GM21526 (cell line): ENCODE measurements around the gene DLL1.

Experiments used
- ATAC-seq: cut with Tn5 transposase; IDR thresholded peaks from one replicate; pipeline ENCODE4 v1.9.1; 2021; ENCODE audit warnings: moderate library complexity; ENCODE audit not compliant: unreplicated experiment, low FRiP score

DLL1 gene

DNA sequence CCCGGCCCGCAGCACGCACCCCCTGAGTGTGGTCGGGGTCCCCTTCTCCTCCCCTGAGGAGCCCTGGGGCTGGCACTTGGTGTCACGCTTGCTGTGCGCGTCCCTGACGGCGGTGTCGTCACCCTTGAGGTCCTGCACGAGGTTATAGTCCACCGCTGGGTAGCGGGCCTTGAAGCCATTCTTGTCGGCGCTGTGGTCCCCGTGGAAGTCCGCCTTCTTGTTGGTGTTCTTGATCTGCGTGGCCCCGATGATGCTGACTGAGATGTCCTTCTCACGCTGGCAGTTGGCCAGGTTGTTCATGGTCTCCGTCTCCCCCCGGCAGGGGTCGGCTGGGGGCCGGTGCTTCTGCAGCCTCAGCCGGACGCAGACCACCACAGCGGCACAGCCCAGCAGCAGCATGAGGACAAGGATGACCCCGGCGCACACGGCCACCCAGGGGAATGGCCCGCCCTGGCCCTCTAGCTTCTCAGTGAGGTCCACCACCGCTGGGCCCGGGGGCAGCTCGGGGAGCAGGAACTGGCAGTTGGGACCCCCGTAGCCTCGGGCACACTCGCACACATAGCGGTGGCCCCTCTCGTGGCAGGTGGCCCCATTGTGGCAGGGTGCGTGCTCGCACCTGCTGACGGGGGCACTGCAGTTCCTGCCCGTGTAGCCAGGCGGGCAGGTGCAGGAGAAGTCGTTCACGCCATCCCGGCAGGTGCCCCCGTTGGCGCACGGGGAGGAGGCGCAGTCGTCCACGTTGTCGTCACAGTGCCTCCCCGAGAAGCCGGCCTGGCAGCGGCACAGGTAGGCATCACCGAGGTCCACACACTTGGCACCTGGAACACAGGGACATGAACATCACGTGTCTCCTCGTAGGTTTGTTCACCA is 7.4 kb downstream of the DLL1 start:
- no peak for ATAC-seq

DNA sequence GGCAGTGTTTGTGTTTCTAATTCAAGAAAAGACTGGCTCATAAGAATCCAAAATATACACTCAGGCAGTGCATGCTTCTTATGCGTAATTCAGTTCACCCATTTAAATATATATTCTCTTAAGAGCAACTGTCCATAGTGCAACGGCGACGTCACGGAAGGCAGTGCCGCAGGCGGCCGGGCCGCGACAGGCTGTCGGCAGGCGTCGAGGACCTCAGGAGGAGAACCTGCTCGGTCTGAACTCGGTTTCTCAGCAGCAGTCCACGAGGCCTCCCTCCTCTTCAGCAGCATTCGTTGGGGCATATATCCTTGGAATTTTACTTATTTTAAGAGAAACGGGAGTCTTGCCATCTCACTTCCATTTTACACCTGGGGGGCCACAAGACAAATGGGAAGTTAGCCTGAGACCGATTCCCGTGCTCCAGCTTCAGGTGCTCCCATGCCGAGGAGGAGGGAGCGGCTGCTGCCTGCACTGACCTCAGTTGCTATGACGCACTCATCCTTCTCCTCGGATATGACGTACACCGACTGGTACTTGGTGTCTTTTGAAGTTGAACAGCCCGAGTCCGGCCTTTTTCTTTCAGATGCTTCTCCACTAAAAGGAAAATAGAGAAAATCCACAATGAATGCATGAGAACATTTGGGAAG is 8.2 kb downstream of the DLL1 start:
- ATAC-seq: no peak

DNA sequence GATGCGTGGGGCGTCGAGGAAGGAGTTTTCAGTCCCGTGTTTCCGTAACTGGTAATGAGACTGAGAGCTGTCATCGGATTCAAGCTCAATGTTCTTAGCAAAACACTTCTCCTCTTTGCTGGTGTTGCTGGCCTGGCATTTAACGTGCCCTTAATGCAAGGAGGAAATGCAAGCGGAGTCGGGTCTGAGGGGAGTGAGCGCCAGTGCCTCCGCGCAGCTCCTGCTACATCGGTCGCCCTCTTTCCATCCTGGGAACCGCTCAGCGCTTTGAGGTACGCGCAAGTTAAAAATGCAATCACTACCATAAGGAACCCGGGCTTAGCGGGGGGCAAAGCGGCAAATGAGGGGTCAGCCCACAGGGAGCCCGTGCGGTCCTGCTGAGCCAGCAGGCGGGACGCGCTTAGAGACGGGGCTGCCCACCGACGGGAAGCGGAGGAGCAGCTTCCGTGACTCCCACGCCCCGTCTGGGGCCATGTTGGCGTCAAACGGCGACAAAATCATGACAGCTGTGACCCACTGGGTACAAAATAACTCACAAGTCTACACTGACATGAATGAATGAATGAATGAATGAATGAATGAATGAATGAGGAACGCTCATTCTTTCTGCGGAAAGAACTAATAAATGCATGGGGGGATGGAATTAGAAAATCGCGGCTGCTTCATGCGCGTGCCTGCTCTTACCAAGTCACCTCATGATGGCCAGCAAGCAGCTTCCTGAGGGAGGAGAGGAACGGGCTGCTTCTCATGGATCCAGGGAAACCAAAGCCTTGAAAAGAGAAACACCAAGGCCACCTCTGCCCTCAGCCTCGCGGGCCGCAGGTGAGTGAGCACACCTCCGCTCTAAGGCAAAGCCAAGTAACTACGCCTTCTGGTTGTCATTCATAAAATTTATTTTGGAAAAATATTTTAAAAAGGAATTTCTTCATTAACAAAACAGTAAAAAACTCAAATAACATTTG is 9.3 kb downstream of the DLL1 start:
- ATAC-seq: no peak

DNA sequence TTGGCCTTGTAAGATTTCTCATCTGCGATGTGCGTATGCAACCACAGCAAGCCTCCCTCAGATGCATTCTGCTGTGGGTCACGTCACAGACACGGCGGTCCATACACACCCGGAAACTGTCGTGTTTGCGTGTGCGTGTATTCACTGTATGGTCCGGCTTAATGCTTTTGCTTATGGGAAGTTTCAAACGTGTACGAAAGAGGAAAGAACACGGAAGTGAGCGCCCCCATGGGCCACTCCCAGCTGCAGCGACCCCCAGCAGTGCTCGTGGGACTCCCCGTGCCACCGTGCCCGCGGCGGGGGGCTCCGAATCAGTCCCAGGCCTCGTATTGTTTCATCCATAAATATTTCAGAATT is 10.2 kb downstream of the DLL1 start:
- no peak for ATAC-seq

- no peak for ATAC-seq
Observed at GRCh38 chr6:170279977-170280688, 10.7 kb downstream of the DLL1 start.

DNA sequence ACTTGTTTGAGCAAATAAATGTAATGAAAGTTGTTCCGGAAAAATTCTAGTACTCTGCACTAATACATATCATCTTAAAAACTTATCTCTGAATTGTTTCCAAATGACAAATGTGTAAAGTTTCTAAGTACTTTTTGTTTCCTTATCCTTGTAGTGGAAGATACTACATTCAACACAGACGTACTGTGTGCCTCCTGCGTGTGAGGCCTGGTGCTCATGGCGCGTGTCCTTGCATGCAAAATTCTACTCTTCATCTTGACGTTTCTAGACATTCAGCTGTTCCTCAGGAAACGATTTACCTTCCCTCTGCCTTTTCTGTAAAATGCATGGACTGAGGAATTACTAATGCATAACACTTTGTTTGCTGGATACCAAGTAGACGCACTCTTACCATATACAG is 11.5 kb downstream of the DLL1 start:
- ATAC-seq: no peak

GRCh38 chr6:170278743-170279094 is 12.2 kb downstream of the DLL1 start:
- no peak for ATAC-seq

- ATAC-seq: no peak
Observed at GRCh38 chr6:170277893-170278742, 12.8 kb downstream of the DLL1 start.

DNA sequence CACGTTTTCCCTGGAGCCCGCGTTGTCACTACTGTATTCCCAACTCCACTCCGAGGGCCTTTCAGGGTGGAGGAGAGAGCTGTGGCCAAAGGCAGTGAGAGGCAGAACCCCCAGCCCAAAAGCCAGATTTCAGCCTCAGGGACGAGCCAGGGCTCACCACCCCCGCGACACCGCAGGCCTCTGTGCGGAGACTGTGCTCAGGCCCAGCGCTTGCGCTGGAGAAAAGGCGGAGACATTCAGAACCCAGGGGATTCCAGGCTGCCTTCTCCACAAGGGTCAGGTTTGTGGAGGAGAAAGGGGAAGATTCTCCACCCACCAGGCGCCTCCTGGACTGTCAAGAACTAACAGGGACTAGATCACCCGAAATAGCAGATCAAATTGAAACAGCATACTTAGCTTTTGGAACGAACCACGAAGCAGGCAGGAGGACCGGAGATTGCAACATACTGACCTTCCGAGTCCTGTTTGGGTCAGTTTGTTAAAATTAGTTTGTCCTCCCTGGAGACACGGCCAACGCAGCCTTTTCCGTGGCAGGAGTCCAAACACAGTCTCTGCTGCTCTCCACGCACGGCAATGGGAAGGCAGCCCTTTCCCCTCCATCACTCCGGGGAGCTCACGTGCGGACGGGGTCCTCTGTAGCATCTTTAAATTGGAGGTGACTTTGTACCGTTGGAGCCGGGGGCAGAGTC is 14.4 kb downstream of the DLL1 start:
- no peak for ATAC-seq

DNA sequence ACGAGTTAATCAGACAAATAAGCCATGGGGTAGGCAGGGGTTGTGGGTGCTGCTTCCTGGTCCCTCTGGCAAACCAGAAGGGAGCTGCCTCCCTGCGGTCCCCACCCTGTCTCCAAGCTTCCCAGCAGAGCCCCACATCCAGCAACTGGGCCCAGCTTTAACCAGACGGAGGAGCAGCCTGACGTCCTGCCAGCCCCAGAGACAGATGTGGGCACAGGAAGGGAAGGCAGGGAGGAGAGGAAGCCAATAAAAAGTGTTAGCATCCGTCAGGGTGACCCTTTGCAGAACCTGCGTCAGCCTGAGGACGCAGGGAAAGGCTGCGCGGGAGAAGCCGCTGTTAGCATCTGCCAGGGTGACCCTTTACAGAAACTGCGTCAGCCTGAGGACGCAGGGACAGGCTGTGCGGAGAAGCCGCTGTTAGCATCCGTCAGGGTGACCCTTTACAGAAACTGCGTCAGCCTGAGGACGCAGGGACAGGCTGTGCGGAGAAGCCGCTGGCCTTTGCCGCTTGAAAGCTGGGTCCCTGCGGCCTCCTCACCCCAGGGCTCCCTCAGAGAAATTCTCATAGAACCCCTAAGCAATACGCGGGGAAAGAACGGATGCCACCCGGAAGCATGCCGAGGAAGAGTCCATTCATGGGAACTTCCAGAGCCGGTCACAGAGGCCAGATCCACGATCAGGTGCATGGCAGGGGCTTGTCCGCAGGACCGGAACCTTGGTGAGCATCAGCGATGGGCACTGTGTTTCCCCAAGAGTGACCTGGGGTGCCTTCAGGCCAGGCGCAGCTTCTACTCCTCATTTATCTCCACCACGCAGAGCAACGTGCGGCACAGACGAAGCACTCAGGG is 15.9 kb downstream of the DLL1 start:
- no peak for ATAC-seq

GRCh38 chr6:170273681-170274080 is 17.2 kb downstream of the DLL1 start:
- ATAC-seq: no peak

DNA sequence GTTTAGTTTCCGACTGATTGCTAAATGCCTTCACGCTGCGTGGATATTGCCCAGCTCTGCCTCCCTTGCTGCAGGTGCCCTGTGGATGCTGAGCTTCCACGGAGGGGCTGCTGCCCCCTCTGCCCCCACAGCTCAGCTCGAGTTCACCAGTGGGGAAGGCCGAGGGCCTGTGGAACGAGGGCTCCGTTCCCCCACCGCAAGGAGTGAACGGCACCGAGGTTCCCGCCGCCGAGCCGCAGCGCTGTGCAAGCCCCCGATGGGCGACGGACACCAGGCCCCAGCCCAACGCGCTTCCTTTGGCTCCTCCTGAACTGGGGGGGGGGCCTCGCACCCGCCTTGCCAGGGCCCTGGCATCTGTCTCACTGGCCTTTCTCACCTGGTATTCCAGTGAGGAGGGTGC is 17.7 kb downstream of the DLL1 start:
- no peak for ATAC-seq

DNA sequence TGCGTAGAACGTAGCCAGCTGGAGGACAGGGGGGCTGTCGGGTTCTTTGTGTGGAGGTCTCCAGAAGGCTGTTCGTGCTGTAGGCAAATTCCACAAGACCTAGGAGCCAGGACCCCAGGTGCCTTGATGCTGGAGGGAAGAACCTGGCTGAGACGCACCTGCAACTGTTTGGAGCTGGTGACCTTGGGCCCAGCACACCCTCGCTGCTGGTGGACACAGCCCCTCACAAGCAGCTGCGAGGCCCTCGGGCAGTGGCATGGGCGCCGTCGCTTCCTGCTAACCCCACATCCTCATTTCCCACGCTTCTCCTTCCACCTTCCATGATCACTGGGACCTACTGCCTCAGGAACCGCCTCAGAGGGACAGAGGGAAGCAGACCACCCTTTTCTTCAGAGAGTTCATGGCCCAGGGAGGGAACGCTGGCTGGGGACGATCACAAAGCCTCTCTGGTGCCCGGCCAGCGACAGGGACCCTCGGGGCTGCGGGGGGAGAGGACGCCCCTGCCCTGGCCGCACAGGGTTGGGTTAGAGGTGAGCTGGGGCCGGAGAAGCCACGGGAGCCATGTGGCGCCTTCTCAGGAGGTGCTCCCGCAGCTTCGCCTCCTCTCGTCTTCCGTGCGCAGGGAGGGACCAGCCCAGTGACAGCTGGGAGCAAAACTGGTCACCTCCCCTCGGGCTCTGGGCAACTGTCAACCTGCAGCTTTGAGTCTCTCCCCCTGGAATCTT is 18.4 kb downstream of the DLL1 start:
- ATAC-seq: no peak

GRCh38 chr6:170271771-170272314 is 19.0 kb downstream of the DLL1 start:
- ATAC-seq: peak; percentile 95

DNA sequence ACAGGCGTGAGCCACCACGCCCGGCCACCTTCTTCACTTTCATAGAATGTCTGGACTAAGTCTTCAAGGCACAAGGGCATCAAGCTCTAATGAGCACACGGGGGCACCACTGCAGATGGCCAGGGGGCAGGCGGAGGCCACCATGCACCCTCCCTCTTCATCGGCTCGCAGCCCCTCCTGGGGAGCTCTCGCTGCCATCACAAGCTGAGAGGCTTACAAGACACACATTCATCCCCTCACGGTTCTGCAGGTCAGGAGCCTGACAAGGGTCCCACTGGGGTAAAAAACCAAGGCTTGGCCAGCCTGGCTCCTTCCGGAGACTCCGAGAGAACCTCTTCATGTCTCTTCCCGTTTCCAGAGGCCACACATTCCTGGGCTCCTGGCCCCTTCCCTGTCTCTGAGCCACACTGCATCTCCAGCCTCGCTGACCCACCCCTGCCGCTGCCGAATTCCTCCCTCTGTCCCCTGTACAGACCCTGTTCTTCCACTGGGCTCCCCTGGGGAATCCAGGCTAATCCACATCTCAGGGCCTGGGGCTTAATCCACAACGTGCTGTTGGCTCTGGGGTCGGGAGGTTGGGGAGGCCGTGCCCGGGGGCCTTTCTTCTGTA is 19.8 kb downstream of the DLL1 start:
- no peak for ATAC-seq

DNA sequence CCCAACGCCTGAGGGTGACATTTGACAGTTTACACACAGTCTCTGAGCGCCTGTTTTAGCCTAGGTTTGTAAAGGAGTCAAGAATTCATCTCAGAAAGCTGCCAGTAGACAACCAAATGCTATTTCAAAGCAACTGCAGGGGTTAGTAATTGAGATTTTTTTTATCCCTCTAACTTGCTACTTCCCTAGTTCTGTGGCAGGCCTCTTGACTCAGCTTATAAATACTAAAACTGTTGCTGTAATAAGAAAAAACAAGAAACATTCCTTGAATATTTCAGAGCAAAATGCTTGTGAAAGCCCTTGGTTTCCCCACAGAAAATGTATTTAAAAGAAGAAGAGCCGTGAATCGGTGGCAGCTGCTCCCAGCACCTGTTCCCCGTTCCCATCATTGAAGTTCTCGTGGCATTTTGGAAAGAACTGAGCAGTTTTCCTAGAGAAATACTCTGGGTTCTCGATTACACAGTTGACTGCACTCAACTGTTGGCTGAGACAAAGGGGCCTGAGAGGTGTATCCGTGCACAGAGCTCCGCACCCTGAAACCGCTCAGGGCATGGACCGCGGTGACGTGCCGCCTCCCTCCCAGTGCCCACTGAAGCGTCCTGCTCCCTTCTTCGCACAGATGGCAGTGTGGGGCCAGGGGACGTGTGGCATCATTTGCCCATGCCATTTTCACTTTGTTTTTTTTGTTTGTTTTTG is 20.9 kb downstream of the DLL1 start:
- no peak for ATAC-seq
